RWPE2 (cell line): Measurements from ENCODE around the gene ITM2C.

Experiments used
- ATAC-seq: fragments of 200-7000 bp; cut with Tn5 transposase; 3 replicates; pipeline ENCODE4 v1.9.1; 2021; ENCODE audit warnings: low read depth
- DNase-seq: peaks from one replicate; pipeline ENCODE4 v3.0.0-alpha.2; 2020; ENCODE audit warnings: low spot score
- H3K27ac ChIP-seq: fragments of 450-650 bp; 2 replicates; pipeline ENCODE4 v1.5.1; 2017; ENCODE audit warnings: mild to moderate bottlenecking; ENCODE audit not compliant: poor library complexity, severe bottlenecking
- H3K27me3 ChIP-seq: fragments of 250-450 bp; sonication (Bioruptor Pico); 2 replicates; pipeline ENCODE4 v1.5.1; 2021; ENCODE audit warnings: mild to moderate bottlenecking, moderate library complexity; ENCODE audit not compliant: insufficient read depth, poor library complexity, severe bottlenecking
- H3K36me3 ChIP-seq: fragments of 250-450 bp; sonication (Bioruptor Pico); 2 replicates; pipeline ENCODE4 v1.5.1; 2020; ENCODE audit warnings: low read depth, mild to moderate bottlenecking, moderate library complexity
- H3K4me1 ChIP-seq: fragments of 250-450 bp; sonication (Bioruptor Pico); 2 replicates; pipeline ENCODE4 v1.5.1; 2021; ENCODE audit warnings: mild to moderate bottlenecking, moderate library complexity; ENCODE audit not compliant: insufficient read depth, poor library complexity, severe bottlenecking
- H3K4me3 ChIP-seq: fragments of 250-450 bp; sonication (Bioruptor Pico); 2 replicates; pipeline ENCODE4 v1.5.1; 2021; ENCODE audit warnings: mild to moderate bottlenecking, moderate library complexity; ENCODE audit not compliant: severe bottlenecking
- H3K9me3 ChIP-seq: fragments of 250-450 bp; sonication (Bioruptor Pico); 2 replicates; pipeline ENCODE4 v1.5.1; 2021; ENCODE audit warnings: mild to moderate bottlenecking, moderate library complexity; ENCODE audit not compliant: severe bottlenecking
- TF ChIP-seq, protein P1 (sequence below): fragments of 450-650 bp; IDR thresholded peaks from one replicate; pipeline ENCODE4 v1.5.1; 2017; ENCODE audit warnings: mild to moderate bottlenecking, moderate library complexity; ENCODE audit not compliant: poor library complexity, severe bottlenecking

Gene ITM2C

DNA sequence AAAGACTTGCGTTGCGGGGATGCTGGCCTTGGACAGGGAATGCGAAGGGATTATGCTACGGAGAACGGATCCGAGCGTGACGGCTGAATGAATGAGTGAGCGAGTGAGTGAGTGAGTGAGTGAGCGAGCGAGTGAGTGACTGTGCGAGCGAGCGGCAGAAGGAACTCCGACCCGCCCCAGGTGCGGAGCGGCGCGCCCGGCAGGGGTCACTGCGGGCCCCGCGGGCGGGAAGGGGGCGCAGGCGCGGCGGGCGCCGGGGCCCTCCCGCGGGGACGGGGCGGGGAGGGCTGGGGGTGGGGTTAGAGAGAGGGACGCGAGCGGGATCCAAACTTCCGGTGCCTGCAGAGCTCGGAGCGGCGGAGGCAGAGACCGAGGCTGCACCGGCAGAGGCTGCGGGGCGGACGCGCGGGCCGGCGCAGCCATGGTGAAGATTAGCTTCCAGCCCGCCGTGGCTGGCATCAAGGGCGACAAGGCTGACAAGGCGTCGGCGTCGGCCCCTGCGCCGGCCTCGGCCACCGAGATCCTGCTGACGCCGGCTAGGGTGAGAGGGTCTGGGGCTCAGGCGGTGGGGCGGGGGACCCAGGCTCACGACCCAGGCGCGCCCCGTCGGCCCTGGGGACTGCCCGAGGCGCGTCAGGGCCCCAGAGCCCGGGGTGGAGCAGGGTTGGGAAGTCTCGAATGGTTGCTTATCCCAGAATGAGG, at the start of gene ITM2C:
Gene ITM2C (plus strand): TSS at position 338 of the 702 bp plus-strand sequence. CDS start 84 bp downstream, at position 422.
- Histone ChIP-seq H3K36me3 (no peaks in the 10 kb centered on the region), H3K27ac (no peak within 1 kb of the TSS), H3K4me1 (no peaks in the 10 kb centered on the region), H3K4me3 (peak within 1 kb of the TSS; percentile 81), H3K27me3 (no peaks in the 10 kb centered on the region), H3K9me3 (no peaks in the 10 kb centered on the region)
- ATAC-seq (peak; percentile 78), DNase-seq (peak; percentile 58)
- TF ChIP-seq, protein P1, sequence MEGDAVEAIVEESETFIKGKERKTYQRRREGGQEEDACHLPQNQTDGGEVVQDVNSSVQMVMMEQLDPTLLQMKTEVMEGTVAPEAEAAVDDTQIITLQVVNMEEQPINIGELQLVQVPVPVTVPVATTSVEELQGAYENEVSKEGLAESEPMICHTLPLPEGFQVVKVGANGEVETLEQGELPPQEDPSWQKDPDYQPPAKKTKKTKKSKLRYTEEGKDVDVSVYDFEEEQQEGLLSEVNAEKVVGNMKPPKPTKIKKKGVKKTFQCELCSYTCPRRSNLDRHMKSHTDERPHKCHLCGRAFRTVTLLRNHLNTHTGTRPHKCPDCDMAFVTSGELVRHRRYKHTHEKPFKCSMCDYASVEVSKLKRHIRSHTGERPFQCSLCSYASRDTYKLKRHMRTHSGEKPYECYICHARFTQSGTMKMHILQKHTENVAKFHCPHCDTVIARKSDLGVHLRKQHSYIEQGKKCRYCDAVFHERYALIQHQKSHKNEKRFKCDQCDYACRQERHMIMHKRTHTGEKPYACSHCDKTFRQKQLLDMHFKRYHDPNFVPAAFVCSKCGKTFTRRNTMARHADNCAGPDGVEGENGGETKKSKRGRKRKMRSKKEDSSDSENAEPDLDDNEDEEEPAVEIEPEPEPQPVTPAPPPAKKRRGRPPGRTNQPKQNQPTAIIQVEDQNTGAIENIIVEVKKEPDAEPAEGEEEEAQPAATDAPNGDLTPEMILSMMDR: peak; percentile 82

DNA sequence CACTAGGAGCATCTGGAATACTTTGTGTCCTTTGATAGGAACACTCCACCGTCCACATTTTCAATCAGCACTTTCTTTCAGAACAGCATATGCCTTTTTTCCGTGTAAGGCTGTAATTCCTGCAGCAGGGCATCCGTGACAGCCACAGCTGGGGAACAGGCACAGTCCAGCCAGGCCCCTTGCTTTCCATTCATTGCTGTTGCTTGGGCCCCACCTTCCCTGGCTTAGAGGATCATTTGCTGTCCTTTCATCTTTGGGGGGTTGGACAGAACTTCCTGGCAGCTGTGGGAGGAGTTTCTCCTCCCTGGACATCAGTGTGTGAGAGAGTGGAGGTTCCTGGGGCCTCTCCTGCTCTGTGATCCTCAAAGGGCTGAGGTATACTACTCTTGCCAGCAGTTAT, 49.7 kb upstream of the ITM2C start:
- DNase-seq (no peak), ATAC-seq (no peak)
- H3K4me3 ChIP-seq: no peak overlapping the region
- TF ChIP-seq, protein P1: no peak
- H3K4me1 ChIP-seq: no peaks in the 10 kb centered on the region
- no peaks in the 10 kb centered on the region for H3K27me3 ChIP-seq
- H3K36me3 ChIP-seq: peaks cover 97% of the 10 kb centered on the region
- no peaks in the 10 kb centered on the region for H3K9me3 ChIP-seq
- no peak overlapping the region for H3K27ac ChIP-seq

DNA sequence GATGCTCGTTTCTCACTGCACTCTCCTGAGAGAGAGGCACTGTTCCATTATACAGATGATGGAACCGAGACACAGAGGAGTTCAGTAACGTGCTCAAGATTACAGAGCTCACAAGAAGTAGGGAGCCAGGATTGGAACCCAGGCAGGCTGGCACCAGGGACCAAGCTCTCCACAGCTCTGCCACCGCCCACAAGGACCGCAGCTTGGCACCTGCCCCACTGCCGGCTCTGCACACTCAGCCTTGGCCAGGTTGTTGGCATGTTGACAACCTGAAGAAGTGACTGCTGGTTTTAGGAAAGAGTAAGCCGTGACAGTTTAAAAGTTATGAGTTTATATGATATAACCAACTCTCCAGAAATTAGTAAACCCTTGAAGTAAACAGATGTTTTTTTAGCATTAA, 48.0 kb upstream of the ITM2C start:
- H3K27ac ChIP-seq: no peak overlapping the region
- DNase-seq (no peak), ATAC-seq (no peak)
- no peaks in the 10 kb centered on the region for H3K9me3 ChIP-seq
- H3K4me3 ChIP-seq: no peak overlapping the region
- TF ChIP-seq, protein P1: no peak
- H3K27me3 ChIP-seq: no peaks in the 10 kb centered on the region
- peaks cover 86% of the 10 kb centered on the region for H3K36me3 ChIP-seq
- no peaks in the 10 kb centered on the region for H3K4me1 ChIP-seq

DNA sequence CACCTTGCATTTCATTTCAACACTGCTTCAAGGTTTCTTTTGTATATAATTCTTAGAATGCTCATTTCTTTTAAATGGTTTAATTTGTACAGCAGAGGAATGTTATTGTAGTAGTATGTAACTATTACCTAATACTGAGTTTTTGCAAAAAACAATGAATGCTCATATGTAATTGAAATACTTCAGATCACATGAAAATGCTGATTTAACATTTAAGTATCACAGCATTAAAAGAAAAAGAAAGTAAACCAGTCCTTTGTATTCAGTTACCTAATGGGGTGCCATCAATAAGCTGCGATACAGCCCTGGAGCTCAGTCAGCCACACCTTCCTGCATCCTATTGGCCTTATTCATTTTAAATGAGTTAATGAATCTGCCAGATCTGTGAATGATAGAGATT, 45.3 kb upstream of the ITM2C start:
- no peak for DNase-seq
- no peak overlapping the region for H3K4me3 ChIP-seq
- ATAC-seq: no peak
- H3K9me3 ChIP-seq: no peaks in the 10 kb centered on the region
- TF ChIP-seq, protein P1: no peak
- H3K27me3 ChIP-seq: no peaks in the 10 kb centered on the region
- no peaks in the 10 kb centered on the region for H3K4me1 ChIP-seq
- peaks cover 61% of the 10 kb centered on the region for H3K36me3 ChIP-seq
- H3K27ac ChIP-seq: no peak overlapping the region
